Sigmoid colon (tissue), 7 donors: Measurements from ENCODE around the gene LIMK2. TPM values are rescaled to one million over a fixed set of nuclear protein-coding genes. Genes with fewer than 3 reads are reported as not detected.
"Not testable (repeated sequence)": the region's sequence is repeated elsewhere in the genome, so short reads cannot be mapped to it uniquely, and the experiment has no call there.

ENCODE experiments used
- DNase-seq: peaks from one replicate; pipeline ENCODE4 v3.0.0-alpha.2; 2019
- H3K27ac ChIP-seq, 4 donors: fragments of 200-600 bp; sonication (generic); one replicate each; pipeline ENCODE4 v1.5.1; 2016 to 2019; ENCODE audit warnings: mild to moderate bottlenecking in 1 of 4
- H3K27me3 ChIP-seq, 3 donors: fragments of 200-600 bp; sonication (generic); one replicate each; pipeline ENCODE4 v1.5.1; 2019; ENCODE audit warnings: mild to moderate bottlenecking in 1 of 3
- H3K36me3 ChIP-seq, 4 donors: fragments of 200-600 bp; sonication (generic); one replicate each; pipeline ENCODE4 v1.5.1; 2016 to 2019
- H3K4me1 ChIP-seq, 4 donors: fragments of 200-600 bp; sonication (generic); one replicate each; pipeline ENCODE4 v1.5.1; 2017 to 2019
- H3K4me3 ChIP-seq, 4 donors: fragments of 200-600 bp; sonication (generic); one replicate each; pipeline ENCODE4 v1.5.1; 2017 to 2019; ENCODE audit warnings: mild to moderate bottlenecking in 2 of 4, moderate library complexity in 1 of 4
- H3K9me3 ChIP-seq, 4 donors: fragments of 200-600 bp in 3 of 4; sonication (generic) in 3 of 4; one replicate each; pipeline versions ENCODE4 v1.5.1 to v1.6.1; 2013 to 2019
- EP300 ChIP-seq, 4 donors: sonication (generic); formaldehyde crosslinking; IDR thresholded peaks; one replicate each; pipeline ENCODE4 v1.6.1; 2017; ENCODE audit warnings: antibody characterized with exemption in 4 of 4
- POLR2A ChIP-seq, 2 donors: fragments of 450-650 bp; IDR thresholded peaks; one replicate each; pipeline ENCODE4 v1.6.1; 2016; ENCODE audit warnings: antibody characterized with exemption in 2 of 2, mild to moderate bottlenecking in 2 of 2, moderate library complexity in 2 of 2
- POLR2AphosphoS5 ChIP-seq, 4 donors: sonication (generic); formaldehyde crosslinking; IDR thresholded peaks; one replicate each; pipeline ENCODE4 v1.6.1; 2017; ENCODE audit warnings: antibody characterized with exemption in 4 of 4
- WGBS, 2 donors: extraction: QIAGEN DNeasy Blood & Tissue Kit; methylation state at CpG; one replicate each; pipeline ENCODE4 v1.1.7; 2013; 5-methylcytosine and 5-hydroxymethylcytosine counted together
- intact Hi-C: fragments of 100-400 bp; cut with DNase I; formaldehyde crosslinking; loops from one replicate; pipeline ENCODE4 v1.15.1; 2023
- polyA plus RNA-seq, 3 donors: library from polyadenylated mRNA; stranded (reverse); fragments of 200-250 nt; gene quantifications; one replicate each; pipeline ENCODE4 v1.2.3, GENCODE V29; 2013
- total RNA-seq, 4 donors: library from RNA; depleted of rRNA; stranded (reverse); fragments of >200 nt; gene quantifications; one replicate each; pipeline ENCODE4 v1.1.0, GENCODE V29; 2016
- TF ChIP-seq, protein P1 (sequence below), 4 experiments: fragments of 450-650 bp in 3 of 4; fragments of 200-600 bp in 1 of 4; IDR thresholded peaks; one replicate each; pipeline ENCODE4 v1.5.1; 2016 to 2019; ENCODE audit warnings: antibody characterized with exemption in 4 of 4, mild to moderate bottlenecking in 3 of 4, moderate library complexity in 2 of 4
- donor health status: healthy with polysubstance abuse.
- donor health status: Bipolar disorder and iron deficiency.
- donor health status: healthy.

LIMK2 gene
- total and polyA plus RNA-seq, 7 donors, result 10.3 to 58.7 (median 20.8) TPM

- no peaks in the 10 kb centered on the region for H3K4me1 ChIP-seq
- H3K36me3 ChIP-seq, result peaks cover 24 to 94% (median 28%) of the 10 kb centered on the region in 4 donors
- TF ChIP-seq POLR2A (IDR thresholded peaks at IDR 0.05), result no peak
- no peak for TF ChIP-seq EP300 (IDR thresholded peaks at IDR 0.05)
- no peak for TF ChIP-seq POLR2AphosphoS5 (IDR thresholded peaks at IDR 0.05)
- TF ChIP-seq, protein P1, sequence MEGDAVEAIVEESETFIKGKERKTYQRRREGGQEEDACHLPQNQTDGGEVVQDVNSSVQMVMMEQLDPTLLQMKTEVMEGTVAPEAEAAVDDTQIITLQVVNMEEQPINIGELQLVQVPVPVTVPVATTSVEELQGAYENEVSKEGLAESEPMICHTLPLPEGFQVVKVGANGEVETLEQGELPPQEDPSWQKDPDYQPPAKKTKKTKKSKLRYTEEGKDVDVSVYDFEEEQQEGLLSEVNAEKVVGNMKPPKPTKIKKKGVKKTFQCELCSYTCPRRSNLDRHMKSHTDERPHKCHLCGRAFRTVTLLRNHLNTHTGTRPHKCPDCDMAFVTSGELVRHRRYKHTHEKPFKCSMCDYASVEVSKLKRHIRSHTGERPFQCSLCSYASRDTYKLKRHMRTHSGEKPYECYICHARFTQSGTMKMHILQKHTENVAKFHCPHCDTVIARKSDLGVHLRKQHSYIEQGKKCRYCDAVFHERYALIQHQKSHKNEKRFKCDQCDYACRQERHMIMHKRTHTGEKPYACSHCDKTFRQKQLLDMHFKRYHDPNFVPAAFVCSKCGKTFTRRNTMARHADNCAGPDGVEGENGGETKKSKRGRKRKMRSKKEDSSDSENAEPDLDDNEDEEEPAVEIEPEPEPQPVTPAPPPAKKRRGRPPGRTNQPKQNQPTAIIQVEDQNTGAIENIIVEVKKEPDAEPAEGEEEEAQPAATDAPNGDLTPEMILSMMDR (IDR thresholded peaks at IDR 0.05), result no peak
- no peak for DNase-seq
- H3K27ac ChIP-seq, result no peak overlapping the region
- 90 to 99% methylated on average over 3 of the region's 3 CpGs for WGBS, 2 donors
- H3K9me3 ChIP-seq, result no peaks in the 10 kb centered on the region
- H3K4me3 ChIP-seq, result no peak overlapping the region
- no peaks in the 10 kb centered on the region for H3K27me3 ChIP-seq
- intact Hi-C loops, result no loop called here
These were observed 12.9 kb upstream of the LIMK2 start for GRCh38 chr22:31199187-31199586.

DNA sequence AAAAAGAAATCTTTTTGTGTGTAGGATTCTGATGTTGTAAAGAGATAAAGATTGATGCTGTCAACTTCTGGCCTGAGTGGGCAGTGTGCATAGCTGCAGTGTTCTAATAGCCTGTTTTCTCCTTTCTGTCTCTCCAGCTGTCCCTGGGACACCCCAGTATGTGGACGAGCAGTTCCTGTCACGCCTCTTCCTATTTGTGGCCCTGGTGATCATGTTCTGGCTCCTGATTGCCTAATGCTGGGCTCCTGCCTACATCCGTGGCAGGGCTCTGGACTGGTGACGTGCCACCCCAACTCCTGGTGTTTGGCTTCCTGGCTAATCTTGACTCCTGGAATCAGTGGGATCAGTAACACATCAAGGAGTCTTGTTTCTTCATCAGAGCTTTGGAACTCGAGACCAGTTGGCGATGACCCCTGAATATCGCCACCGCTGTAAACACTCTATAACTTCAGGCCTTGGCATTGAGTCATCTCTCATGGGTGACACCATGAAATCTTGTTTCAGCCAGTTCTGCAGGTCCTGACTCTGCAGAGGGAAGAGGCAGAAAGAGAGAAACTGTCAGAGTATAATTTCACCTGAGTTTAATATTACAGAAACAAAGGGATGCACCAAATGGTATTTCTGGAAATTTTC, 7.6 kb upstream of the LIMK2 start:
- H3K4me1 ChIP-seq, H3K27ac ChIP-seq, H3K4me3 ChIP-seq, intact Hi-C loops, DNase-seq, H3K27me3 ChIP-seq, H3K9me3 ChIP-seq: not testable (repeated sequence)
- WGBS, 2 donors, result 70 to 83% methylated on average over 8 of the region's 8 CpGs
- H3K36me3 ChIP-seq, result peaks cover 16 to 72% (median 17%) of the 10 kb centered on the region in 4 donors

DNA sequence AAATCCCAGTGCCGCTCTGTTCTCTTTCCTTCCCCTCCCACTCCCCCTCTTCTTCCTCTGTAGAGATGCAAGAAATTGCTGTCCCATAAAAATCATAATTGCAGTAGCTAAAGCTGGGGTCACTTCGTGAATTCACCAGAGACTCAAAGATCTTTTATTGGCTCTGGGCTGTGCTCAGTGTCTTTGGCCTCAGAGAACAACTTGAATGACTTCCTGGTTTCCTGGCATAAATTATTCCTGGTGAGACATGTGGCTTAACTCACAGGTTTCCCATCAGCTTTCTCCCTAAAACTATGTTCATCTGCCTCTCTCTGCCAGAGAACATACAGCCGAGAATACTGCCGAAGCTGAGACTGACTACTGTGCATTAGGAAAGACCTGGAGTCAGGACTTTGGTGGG, 7.0 kb upstream of the LIMK2 start:
- H3K4me1 ChIP-seq, H3K9me3 ChIP-seq, DNase-seq, intact Hi-C loops, H3K27ac ChIP-seq, H3K27me3 ChIP-seq, H3K4me3 ChIP-seq: not testable (repeated sequence)
- 20 to 57% methylated on average over 4 of the region's 4 CpGs for WGBS, 2 donors
- H3K36me3 ChIP-seq, result peaks cover 13 to 66% (median 16%) of the 10 kb centered on the region in 4 donors

- peaks cover 12 to 52% (median 14%) of the 10 kb centered on the region in 4 donors for H3K36me3 ChIP-seq
- H3K4me1 ChIP-seq, H3K4me3 ChIP-seq, H3K27me3 ChIP-seq, DNase-seq, H3K27ac ChIP-seq, H3K9me3 ChIP-seq, intact Hi-C loops: not testable (repeated sequence)
- WGBS, 2 donors, result 80 to 86% methylated on average over 3 of the region's 3 CpGs
These were observed 5.6 kb upstream of the LIMK2 start for GRCh38 chr22:31206460-31206859.

DNA sequence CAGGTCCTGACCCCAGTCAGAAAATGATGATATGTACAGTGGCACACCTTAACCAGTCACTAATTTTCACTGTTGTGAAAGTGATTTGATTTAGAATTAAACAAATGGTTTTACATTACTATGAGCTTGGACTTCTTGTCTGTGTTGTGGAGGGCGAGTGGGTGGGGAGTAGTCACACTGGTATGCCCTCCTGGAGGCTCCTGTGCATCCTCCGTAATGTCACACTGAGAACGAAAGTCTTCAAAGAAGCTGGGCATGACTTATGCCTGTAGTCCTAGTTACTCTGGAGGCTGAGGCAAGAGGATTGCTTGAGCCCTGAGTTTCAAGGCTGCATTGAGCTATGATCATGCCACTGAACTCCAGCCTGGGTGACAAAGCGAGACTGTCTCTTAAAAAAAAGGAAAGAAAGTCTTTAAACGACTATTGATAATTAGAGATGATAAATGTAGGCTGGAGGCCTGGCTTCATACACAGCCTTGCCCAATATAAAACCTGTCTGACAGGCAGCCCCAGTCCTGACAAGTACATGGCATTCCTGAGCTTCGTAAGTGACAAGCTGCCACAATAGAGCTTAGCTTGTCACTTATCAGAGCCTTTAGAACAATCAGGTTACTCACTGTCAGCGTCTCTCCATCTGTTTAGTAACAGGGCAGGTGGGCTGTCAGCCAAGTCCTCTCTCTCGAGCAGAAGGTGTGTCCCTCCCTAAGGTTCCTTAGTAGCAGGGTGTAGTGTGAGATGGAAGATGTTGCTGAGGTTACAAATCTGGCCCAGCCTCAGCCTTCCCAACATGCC, 5.0 kb upstream of the LIMK2 start:
- no peak overlapping the region for H3K4me3 ChIP-seq
- H3K27ac ChIP-seq, result peak overlapping the region in 1 of 4 donors; percentile 7
- H3K4me1 ChIP-seq, result peaks cover 0 to 9% (median 7%) of the 10 kb centered on the region in 4 donors
- no peak for DNase-seq
- 45 to 74% methylated on average over 8 of the region's 8 CpGs for WGBS, 2 donors
- TF ChIP-seq POLR2A (IDR thresholded peaks at IDR 0.05) (no peak), POLR2AphosphoS5 (IDR thresholded peaks at IDR 0.05) (no peak), EP300 (IDR thresholded peaks at IDR 0.05) (no peak)
- TF ChIP-seq, protein P1 (IDR thresholded peaks at IDR 0.05), result no peak
- no peaks in the 10 kb centered on the region for H3K9me3 ChIP-seq
- peaks cover 8 to 45% (median 11%) of the 10 kb centered on the region in 4 donors for H3K36me3 ChIP-seq
- intact Hi-C loops, result no loop called here
- H3K27me3 ChIP-seq, result no peaks in the 10 kb centered on the region

- Histone ChIP-seq H3K9me3 (no peaks in the 10 kb centered on the region), H3K27me3 (no peaks in the 10 kb centered on the region), H3K4me3 (no peak overlapping the region), H3K27ac (peak overlapping the region; percentile 73 to 85 (median 78)), H3K4me1 (peaks cover 0 to 25% (median 17%) of the 10 kb centered on the region in 4 donors), H3K36me3 (peaks cover 0 to 12% (median 1%) of the 10 kb centered on the region in 4 donors)
- WGBS, 2 donors, result 29 to 46% methylated on average over 8 of the region's 8 CpGs
- DNase-seq, result no peak
- intact Hi-C loops, result loop anchor here (5.0 kb wide), 2 partner anchors 48 to 62 kb away; partner anchors contain the start of gene RNF185
- TF ChIP-seq POLR2A (IDR thresholded peaks at IDR 0.05), result no peak
- peak in 2 of 4 donors; percentile 13 for TF ChIP-seq POLR2AphosphoS5 (IDR thresholded peaks at IDR 0.05)
- TF ChIP-seq EP300 (IDR thresholded peaks at IDR 0.05), result no peak
- TF ChIP-seq, protein P1 (IDR thresholded peaks at IDR 0.05), result no peak
These were observed 1.3 kb upstream of the LIMK2 start for GRCh38 chr22:31210556-31211421.
